Measurements from ENCODE around the gene TRPT1. TPM values are rescaled to one million over a fixed set of nuclear protein-coding genes. Genes with fewer than 3 reads are reported as not detected.

TRPT1 gene
- total RNA-seq, 2 donors from 2014 or later, result 31.2 to 36.5 TPM

DNA sequence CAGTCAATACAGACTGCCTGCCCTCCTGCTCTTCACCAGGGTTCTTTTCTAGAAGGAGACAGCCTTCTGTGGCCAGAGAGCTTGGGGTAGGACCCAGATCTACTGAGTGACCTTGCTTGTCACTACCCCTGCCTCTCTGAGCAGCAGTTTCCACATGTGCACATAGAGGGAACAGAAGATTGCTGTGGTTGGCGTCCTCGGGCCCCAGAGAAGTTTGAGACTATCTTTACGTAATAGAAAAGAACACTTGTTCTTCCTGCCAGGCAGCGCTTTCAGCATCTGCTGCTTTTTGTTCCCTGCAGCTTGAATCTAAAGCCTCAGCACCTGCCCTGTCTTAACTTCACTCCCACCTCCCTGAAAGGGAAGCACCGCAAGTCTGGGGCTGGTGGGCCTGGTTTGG lies 13.0 kb upstream of the TRPT1 start:
- H3K36me3 Mint-ChIP-seq, result peaks cover 5 to 10% of the 10 kb centered on the region in 2 donors
- ATAC-seq (no peak), DNase-seq (ENCODE audit: low spot score in 2 of 2) (no peak)
- H3K9me3 Mint-ChIP-seq, result no peaks in the 10 kb centered on the region
- H3K27ac Mint-ChIP-seq, result peak overlapping the region in 1 of 2 donors; percentile 96

DNA sequence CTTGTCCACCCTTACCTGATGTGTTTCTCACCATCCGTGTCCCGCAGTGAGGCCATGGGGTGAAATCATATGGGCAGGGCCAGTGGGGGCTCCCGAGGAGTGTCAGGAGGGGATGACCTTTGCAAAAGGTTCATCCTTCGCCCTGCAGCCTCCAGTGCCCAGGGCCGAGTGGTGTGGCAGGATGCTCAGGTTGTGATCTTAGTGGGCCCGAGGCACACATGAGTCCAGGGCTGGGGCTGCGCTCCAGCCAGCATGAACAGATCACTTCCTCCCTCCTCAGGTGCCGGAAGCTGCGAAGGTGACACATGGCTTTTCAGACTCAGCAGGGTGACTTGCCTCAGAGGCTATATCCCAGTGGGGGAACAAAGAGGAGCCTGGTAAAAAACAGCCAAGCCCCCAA lies 12.1 kb upstream of the TRPT1 start:
- ATAC-seq (no peak), DNase-seq (ENCODE audit: low spot score in 2 of 2) (no peak)
- H3K27ac Mint-ChIP-seq, result peak overlapping the region; percentile 60 to 96
- no peaks in the 10 kb centered on the region for H3K9me3 Mint-ChIP-seq
- H3K36me3 Mint-ChIP-seq, result peaks cover 2 to 5% of the 10 kb centered on the region in 2 donors

DNA sequence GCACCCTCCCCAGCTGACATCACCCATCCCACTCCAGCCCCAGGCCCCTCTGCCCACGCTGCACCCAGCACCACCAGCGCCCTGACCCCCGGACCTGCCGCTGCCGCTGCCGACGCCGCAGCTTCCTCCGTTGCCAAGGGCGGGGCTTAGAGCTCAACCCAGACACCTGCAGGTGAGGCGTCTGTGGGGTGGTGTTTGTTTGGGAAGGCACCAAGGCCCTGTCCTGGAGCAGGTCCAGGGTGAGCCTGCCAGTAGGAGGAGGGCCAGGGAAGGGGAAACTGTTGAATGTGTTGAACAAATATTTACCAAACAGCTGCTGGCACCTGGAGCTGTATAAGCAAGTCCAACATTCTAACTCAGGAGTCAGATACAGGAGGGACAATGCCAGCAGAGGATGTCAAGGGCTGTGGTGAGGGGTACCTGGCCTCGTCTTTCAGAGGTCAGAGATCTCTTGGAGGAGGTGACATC lies 11.5 kb upstream of the TRPT1 start:
- Mint-ChIP-seq H3K9me3 (no peaks in the 10 kb centered on the region), H3K27ac (peak overlapping the region; percentile 60 to 78), H3K36me3 (peaks cover 0 to 5% of the 10 kb centered on the region in 2 donors)
- no peak for ATAC-seq
- no peak for DNase-seq (ENCODE audit: low spot score in 2 of 2)

DNA sequence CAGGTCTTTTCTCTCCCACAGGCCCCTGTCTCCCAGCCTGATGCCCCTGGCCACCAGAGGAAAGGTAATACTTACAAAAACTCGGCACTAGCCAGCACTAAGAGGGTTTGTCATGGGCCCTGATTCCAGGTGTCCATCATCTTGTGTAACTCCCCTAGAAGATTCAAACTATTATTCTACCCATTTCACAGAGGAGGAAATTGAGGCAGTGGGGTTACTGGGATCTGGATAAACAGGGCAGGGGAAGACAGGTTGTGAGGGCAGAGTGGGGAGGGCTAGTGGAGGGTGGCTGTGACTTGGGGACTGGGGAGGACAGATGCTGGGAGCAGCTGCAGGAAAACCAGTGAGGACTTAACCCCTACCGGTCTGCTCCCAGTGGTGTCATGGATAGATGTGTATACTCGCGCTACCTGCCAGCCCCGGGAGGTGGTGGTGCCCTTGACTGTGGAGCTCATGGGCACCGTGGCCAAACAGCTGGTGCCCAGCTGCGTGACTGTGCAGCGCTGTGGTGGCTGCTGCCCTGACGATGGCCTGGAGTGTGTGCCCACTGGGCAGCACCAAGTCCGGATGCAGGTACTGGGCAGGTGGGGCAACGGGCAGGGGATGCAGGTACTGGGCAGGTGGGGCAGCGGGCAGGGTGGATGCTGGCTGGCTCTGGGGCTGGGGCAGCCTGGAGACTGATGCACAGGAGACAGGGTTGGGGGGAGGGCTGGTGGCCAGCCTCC lies 9.6 kb upstream of the TRPT1 start:
- no peak for ATAC-seq
- Mint-ChIP-seq H3K36me3 (peaks cover 0 to 5% of the 10 kb centered on the region in 2 donors), H3K9me3 (no peaks in the 10 kb centered on the region), H3K27ac (peak overlapping the region; percentile 59 to 65)
- no peak for DNase-seq (ENCODE audit: low spot score in 2 of 2)

DNA sequence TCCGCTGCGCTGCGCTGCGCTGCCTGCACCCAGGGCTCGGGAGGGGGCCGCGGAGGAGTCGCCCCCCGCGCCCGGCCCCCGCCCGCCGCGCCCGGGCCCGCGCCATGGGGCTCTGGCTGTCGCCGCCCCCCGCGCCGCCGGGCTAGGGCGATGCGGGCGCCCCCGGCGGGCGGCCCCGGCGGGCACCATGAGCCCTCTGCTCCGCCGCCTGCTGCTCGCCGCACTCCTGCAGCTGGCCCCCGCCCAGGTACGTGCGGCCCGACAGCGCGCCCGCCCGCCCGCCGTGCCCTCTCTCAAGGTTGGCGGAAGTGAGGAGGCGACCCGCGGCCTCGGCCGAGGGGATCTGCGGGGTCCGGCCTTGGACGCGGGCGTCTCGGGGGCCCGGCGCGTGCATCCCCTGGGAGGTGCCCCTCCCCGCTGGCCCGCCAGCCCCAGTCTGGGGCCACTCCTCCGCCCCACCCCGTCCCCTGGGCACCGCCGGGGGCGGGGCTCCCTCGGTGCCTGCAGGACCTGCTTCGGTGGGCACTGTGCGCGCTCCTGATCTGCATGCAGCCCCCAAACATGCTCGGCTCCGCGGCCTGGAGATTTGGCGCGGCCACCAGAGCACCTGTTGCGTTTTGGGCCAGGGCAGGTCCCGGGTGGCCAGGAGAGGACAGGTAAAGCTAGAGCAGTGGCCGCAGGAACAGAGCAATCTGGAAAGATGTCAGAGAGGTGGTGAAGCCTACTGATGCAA lies 8.8 kb upstream of the TRPT1 start:
- peak in 1 of 2 donors; percentile 63 for DNase-seq (ENCODE audit: low spot score in 2 of 2)
- H3K9me3 Mint-ChIP-seq, result no peaks in the 10 kb centered on the region
- ATAC-seq, result peak; percentile 41 to 61
- peak overlapping the region; percentile 59 to 60 for H3K27ac Mint-ChIP-seq
- H3K36me3 Mint-ChIP-seq, result no peaks in the 10 kb centered on the region

DNA sequence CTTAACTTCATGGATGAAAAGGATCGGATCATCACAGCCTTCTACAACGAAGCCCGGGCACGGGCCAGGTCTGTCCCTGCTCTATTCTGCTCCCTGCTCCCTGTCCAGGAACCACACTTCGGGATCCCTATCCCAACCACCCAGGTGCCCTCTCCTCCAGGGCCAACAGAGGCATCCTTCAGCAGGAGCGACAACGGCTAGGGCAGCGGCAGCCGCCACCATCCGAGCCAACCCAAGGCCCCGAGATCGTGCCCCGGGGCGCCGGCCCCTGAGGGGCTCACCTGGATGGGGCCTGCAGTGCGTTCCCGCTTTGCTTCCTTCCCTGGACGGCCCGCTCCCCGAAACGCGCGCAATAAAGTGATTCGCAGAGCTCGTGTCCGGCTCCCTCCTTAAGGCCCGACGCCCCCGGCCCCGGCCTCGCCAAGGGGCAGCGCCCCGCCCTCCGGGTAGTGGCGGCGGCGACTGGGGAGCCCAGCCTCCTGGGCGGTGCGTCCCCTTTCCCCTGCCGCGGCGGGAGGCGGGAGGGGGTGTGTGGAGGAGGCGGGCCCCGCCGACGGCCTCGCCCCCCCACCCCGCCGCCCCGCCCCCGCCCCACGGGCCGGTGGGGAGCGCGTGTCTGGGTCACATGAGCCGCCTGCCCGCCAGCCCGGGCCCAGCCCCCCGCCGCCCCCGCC lies 8.1 kb upstream of the TRPT1 start, which contains the start of gene VEGFB:
VEGFB (plus strand) TSS at position 672 of the 674 bp plus-strand sequence. CDS start 250 bp downstream, outside the sequence.
- H3K27ac Mint-ChIP-seq, result peak within 1 kb of the TSS; percentile 59 to 65
- ATAC-seq (peak; percentile 48 to 75), DNase-seq (ENCODE audit: low spot score in 2 of 2) (peak in 1 of 2 donors; percentile 73)
- H3K36me3 Mint-ChIP-seq, result no peaks in the 10 kb centered on the region
- H3K9me3 Mint-ChIP-seq, result no peaks in the 10 kb centered on the region

DNA sequence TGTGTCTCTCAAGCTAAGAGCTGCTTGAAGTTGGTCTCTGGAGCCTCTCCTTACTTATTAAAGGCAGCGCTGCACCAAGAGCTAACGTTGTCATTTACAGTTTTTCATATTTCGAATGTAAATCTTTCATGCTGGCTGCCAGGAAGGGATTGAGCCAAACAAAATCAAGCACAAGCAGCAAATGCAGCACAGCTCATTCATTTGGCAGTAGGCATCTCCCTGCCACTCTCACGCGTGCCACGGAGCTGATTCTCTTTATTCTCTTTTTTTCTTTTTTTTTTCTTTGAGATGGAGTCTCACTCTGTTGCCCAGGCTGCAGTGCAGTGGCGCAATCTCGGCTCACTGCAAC lies 7.0 kb upstream of the TRPT1 start:
- Mint-ChIP-seq H3K36me3 (no peaks in the 10 kb centered on the region), H3K9me3 (no peaks in the 10 kb centered on the region), H3K27ac (peak overlapping the region in 1 of 2 donors; percentile 27)
- ATAC-seq (no peak), DNase-seq (ENCODE audit: low spot score in 2 of 2) (no peak)

DNA sequence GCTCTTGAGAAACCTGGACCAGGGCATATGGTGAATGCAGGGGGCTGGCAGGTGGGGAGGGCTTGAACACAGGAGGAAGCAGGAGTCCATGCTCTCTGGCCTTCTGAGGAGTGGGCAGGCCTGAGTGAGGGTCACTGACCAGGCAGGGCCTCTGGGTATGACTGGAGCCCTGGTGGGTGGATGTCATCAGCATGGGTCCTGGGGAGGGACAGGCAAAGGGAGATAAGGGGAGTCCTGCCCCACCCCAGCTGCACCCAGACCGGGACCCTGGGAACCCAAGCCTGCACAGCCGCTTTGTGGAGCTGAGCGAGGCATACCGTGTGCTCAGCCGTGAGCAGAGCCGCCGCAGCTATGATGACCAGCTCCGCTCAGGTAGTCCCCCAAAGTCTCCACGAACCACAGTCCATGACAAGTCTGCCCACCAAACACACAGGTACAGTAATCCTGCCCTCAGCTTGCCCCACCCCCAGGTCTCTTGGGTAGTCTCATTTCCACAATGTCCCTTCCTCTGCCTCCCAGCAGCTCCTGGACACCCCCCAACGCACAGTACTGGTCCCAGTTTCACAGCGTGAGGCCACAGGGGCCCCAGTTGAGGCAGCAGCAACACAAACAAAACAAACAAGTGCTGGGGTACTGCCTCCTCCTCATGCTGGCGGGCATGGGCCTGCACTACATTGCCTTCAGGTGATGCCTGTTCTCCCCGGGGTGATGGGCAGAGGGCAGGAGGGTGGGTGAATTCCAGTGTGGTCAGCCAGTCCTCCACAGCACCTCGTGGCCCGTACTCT lies 6.4 kb upstream of the TRPT1 start:
- no peaks in the 10 kb centered on the region for H3K9me3 Mint-ChIP-seq
- peaks cover 0 to 2% of the 10 kb centered on the region in 2 donors for H3K36me3 Mint-ChIP-seq
- DNase-seq (ENCODE audit: low spot score in 2 of 2) (no peak), ATAC-seq (no peak)
- H3K27ac Mint-ChIP-seq, result no peak overlapping the region

DNA sequence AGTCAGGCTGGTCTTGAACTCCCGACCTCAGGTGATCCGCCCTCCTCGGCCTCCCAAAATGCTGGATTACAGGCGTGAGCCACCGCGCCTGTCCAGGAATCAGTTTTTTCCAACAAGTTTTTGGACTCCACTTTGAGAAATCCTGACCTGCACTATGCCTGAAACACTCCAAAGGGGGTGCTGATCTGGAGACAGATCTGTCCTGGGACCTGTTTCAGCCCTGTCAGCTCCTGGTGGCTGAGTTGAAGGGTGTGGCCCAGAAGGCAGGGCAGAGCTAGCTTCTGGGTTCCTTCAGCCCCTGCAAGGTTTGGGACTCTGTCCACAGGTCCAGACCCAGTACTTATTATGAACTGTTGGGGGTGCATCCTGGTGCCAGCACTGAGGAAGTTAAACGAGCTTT lies 5.6 kb upstream of the TRPT1 start:
- Mint-ChIP-seq H3K36me3 (peaks cover 0 to 8% of the 10 kb centered on the region in 2 donors), H3K27ac (no peak overlapping the region), H3K9me3 (no peaks in the 10 kb centered on the region)
- DNase-seq (ENCODE audit: low spot score in 2 of 2) (no peak), ATAC-seq (no peak)

DNA sequence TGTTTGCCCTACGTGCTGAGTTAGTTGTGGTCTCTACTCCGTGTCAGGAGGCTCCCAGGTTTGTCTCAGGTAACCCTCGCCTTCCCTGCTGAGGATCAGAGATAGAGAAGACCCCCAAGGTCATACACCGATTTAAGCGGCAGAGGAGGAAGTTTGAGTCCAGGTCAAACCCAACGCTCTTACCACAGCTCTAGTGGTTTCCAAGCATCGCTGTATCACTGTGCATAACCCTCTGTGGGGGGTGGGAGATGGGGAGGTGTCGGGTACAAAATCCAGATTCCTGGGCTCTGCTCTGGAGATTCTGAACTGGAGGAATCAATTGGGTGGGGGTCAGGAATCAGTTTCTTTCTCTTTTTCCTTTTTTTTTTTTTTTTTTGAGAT lies 5.0 kb upstream of the TRPT1 start:
- Mint-ChIP-seq H3K9me3 (no peaks in the 10 kb centered on the region), H3K27ac (peak overlapping the region; percentile 89 to 92), H3K36me3 (peaks cover 0 to 8% of the 10 kb centered on the region in 2 donors)
- DNase-seq (ENCODE audit: low spot score in 2 of 2) (no peak), ATAC-seq (no peak)

DNA sequence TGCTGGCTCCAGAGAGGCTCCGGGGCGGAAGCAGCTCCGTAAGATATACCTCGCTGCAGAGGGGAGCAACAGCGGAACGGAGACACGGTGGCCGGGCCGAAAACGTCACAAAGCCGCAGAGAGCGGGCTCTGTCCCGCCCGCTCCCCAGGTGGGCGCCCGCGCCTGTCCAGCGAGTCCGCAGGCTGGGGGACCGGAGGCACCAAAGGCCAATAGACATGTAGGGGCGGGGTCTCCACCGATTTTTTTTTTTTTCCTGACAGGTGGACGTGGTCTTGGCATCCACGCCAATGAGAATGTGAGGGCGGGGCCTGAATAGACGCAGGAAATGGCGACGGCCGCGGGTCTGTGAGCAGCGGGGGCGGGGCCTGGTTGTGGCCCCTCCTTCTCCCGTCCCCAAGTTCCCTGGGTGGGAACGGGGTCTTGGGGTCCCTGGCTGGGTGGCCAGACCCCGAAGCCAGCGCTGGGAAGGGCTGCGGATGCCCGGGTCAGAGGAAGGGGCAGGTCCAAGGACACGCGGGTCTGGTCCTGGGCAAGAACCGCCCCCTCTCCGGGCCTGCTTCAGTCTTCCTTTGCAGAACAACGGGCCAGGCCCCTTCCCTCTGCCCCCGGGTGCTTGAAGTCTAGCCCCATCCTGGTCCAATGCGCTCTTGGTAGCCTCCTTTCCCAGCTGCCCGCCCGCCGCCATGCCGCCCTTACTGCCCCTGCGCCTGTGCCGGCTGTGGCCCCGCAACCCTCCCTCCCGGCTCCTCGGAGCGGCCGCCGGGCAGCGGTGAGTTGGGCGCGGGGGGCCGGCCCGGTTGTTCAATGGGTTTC lies 4.4 kb upstream of the TRPT1 start, which contains the start of gene DNAJC4:
DNAJC4 (plus strand) TSS at position 378 of the 814 bp plus-strand sequence; CDS start at position 685, 307 bp downstream.
- DNase-seq (ENCODE audit: low spot score in 2 of 2) (peak; percentile 90 to 92), ATAC-seq (peak; percentile 51 to 54)
- Mint-ChIP-seq H3K36me3 (peaks cover 0 to 8% of the 10 kb centered on the region in 2 donors), H3K9me3 (no peaks in the 10 kb centered on the region), H3K27ac (peak within 1 kb of the TSS; percentile 89 to 92)

DNA sequence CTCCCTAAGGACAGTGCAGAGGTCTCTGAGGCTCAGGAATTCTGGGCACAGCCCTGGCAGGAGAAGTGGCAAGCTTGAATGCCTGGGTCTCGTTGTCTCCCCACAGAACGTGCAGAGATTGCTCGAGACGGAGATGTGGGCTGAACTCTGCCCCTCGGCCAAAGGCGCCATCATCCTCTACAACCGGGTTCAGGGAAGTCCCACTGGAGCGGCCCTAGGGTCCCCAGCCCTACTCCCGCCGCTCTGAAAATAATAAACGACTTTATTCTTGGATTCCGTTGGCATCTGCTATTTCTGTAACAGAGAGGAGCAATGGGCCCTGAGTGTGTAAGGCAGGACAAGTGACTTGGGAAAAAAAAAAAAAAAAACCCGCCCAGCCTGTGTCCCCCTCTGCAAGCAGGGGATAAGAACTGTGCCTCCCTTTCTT lies 3.8 kb upstream of the TRPT1 start:
- Mint-ChIP-seq H3K9me3 (no peaks in the 10 kb centered on the region), H3K27ac (peak overlapping the region; percentile 81 to 92), H3K36me3 (peaks cover 0 to 8% of the 10 kb centered on the region in 2 donors)
- no peak for DNase-seq (ENCODE audit: low spot score in 2 of 2)
- ATAC-seq, result no peak

DNA sequence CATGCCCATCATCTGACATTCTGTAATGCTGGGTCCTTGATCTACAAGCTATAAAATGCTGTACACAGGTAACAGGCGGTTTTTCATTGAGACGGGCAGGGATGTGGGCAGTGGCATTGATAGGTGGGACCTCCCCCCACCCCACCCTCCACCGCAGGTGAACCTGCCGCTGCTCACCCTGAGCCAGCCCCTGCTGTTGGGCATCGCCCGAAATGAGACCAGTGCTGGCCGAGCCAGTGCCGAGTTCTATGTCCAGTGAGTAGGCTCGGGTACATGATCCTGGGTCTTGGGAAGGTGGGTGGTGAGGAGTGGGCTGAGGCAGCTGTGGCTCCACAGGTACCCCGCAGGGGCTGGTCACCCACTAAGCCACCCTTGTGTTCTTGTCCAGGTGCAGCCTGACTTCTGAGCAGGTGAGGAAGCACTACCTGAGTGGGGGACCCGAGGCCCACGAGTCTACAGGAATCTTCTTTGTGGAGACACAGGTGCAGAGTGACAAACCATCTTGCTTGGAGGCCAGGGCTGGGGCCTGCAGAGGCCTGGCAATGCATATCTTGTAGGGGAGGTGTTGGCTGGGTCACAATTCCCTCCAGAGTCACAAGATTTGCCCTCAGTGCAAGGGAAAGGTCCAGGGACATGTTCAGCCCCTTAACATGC lies 3.2 kb upstream of the TRPT1 start:
- DNase-seq (ENCODE audit: low spot score in 2 of 2) (no peak), ATAC-seq (no peak)
- Mint-ChIP-seq H3K9me3 (no peaks in the 10 kb centered on the region), H3K36me3 (peaks cover 0 to 8% of the 10 kb centered on the region in 2 donors), H3K27ac (peak overlapping the region; percentile 81 to 92)

DNA sequence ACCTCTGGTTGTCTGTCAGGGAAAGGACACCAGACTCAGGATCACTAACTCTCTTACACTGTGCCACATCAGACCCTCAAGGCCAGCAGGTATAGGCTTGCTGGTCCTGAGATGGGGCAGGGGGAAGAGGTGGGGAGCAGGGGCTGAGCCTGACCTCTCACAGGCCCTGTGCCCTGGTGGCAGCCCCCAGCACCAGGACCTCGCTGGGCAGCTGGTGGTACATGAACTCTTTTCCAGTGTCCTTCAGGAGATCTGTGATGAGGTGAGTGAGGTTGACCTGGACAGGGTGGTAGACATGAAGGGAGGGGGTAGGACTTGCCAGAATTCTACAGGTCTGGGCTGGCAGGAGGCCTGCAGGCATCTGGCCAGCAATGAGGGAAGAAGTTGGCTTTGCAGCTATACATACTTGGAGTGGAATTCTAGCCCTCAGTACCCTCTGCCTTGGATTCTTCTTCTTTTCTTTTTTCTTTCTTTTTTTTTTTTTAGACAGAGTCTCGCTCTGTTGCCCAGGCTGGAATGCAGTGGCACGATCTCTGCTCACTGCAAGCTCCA lies 1.5 kb upstream of the TRPT1 start:
- no peaks in the 10 kb centered on the region for H3K9me3 Mint-ChIP-seq
- H3K36me3 Mint-ChIP-seq, result peaks cover 0 to 8% of the 10 kb centered on the region in 2 donors
- DNase-seq (ENCODE audit: low spot score in 2 of 2) (no peak), ATAC-seq (no peak)
- H3K27ac Mint-ChIP-seq, result peak overlapping the region; percentile 92 to 95
